ENCODE measurements around the gene ARHGAP15.
"Not testable (repeated sequence)": the region's sequence is repeated elsewhere in the genome, so short reads cannot be mapped to it uniquely, and the experiment has no call there.

Gene ARHGAP15

GRCh38 chr2:143128681-143129580, at the start of gene ARHGAP15:
Gene ARHGAP15, plus strand, starts transcription at chr2:143129419.
- no peak for DNase-seq (ENCODE audit: low read depth)

DNA sequence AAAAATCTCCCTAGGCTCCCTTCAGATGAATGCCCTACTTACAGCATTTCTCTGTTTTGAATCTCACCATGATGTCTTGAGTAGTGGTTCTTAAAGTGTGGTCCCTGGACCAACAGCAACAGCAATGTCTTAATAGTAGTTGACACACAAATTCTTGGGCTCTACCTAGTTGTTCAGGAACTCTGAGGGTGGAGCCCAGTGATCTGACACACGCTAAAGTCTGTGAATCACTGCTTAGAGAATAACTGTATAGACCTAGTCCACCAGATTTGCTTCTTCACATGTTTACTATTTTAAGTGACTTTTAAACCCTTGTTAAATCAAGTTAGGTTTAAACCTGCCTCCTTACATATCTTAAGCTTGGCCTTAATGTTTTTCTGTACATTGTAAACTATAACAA, 47.6 kb upstream of the ARHGAP15 start:
- DNase-seq (ENCODE audit: low read depth), result no peak

- DNase-seq (ENCODE audit: low read depth), result peak; percentile 27
Observed at GRCh38 chr2:143083636-143084035, 45.6 kb upstream of the ARHGAP15 start.

DNA sequence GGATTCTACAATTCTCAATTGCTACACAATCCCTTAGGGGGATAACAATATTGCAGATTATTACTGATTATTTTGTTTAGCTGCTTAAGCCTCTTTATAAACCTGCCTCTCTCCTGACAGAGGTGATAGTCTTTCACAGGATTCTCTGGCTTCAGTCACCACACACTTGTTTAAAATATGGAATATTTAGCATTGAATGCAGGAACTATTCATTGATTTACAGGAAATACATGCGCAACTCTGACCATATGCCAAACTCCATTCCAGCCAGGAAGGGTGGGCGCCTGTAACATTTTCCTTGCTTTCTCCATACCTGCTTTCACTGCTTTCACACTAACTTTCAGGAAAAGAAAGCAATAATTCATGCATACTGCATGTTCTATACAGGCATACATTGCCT, 44.8 kb upstream of the ARHGAP15 start:
- DNase-seq (ENCODE audit: low read depth), result no peak

GRCh38 chr2:143085125-143085784, 44.0 kb upstream of the ARHGAP15 start:
- DNase-seq (ENCODE audit: low read depth), result no peak

DNA sequence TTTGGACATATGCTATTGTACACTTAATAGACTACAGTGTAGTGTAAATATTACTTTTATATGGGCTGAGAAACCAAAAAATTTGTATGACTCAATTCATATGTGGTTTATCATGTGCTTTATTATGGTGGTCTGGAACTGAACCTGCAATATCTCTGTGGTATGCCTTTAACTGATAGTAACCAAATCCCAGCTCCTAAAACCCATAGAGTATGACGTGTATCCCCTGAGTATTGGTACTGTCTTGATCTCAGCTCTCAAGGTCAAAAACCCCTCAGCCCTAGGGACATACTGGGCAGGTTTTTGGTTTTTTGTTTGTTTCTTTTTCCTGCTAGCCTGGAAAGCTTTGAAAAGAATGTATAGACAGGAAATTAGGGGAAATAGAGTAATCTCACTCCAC, 42.2 kb upstream of the ARHGAP15 start:
- DNase-seq (ENCODE audit: low read depth), result no peak

GRCh38 chr2:143088388-143088787, 40.8 kb upstream of the ARHGAP15 start:
- no peak for DNase-seq (ENCODE audit: low read depth)

- DNase-seq (ENCODE audit: low read depth), result not testable (repeated sequence)
Observed at GRCh38 chr2:143089520-143089919, 39.7 kb upstream of the ARHGAP15 start.

DNA sequence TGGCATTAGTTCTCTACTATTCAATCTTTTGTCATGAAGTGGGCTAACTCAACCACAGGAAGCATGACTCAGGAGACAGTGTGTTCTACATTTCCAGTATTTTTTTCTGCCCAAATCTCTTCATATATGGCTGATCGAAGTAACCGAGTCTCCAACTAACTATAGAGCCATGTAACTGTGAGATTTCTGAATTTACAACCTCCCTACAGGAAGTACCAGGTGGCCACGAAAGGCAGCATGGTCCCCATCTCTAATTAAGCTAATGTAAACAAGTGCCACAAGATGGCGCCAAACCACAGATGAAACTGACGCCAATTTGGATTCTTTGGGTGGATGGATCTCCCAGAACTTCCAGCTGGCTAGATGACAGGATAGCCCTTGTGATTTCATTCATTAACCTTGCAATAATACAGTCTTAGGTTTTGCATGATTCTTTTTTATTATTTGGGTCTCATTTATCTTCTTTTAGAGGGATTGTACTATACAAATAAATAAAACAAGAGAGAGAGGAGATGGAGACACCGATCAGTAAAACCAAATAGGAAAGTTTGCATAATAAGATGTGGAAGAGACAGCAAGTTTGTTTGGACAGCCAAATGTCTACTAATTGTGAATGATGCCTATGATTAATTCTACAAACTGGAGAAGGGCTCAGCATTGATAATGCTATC, 18.3 kb upstream of the ARHGAP15 start:
- peak; percentile 12 for DNase-seq (ENCODE audit: low read depth)

GRCh38 chr2:143117225-143117624, 12.0 kb upstream of the ARHGAP15 start:
- DNase-seq (ENCODE audit: low read depth), result no peak

DNA sequence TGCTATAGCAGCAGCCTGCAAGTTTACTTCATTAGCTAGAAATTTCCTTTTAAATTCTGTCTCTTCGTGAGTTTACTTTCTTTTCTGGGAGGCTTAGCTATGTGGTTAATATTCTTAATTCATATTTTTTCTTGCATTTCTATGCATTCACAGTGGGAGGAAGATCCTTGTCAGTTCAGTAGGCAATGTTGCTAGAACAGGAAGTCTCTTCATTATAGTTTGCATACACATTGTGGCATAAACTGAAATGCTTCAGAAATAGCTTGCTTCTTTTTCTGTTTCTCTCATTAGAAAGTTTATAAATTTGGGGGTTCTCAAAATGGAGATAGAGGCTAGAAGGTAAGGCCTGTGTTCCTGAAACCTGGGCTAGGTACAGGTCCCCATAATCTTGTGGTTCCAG, 8.1 kb upstream of the ARHGAP15 start:
- DNase-seq (ENCODE audit: low read depth), result no peak

DNA sequence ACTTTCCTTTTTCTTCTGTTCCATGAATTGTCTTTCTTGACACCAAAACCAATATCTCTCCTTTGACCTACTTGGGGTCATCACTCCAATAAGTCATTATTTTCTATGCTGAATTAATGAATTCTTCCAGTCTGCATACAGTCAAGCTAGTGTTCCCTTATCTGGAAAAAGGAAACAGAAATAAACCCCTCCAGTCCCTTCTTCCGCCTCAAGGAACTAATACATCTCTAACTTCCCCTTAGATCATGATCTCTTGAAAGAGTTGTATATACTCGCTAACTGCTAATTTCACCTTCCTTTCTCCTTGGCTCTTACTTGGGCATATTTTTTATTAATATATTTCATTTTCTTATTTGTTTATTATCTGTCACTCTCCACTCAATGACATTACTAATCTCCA, 7.3 kb upstream of the ARHGAP15 start:
- no peak for DNase-seq (ENCODE audit: low read depth)

- DNase-seq (ENCODE audit: low read depth), result no peak
Observed at GRCh38 chr2:143123911-143124310, 5.3 kb upstream of the ARHGAP15 start.

DNA sequence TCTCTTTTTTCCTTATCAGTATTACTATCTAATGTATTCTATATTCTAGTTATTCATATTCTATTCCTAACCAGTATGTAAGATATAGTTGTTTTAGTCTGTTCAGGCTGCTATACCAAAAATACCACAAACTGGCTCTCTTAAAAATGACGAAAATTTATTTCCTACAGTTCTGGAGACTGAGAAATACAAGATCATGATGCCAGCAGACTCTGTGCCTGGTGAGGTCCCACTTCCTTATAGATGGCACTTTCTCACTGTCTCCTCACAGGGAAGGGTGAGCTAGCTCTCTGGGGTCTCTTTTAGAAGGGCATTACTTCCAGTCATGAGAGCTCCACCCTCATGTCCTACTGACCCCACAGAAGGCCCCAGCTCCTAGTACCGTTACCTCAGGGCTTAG, 4.8 kb upstream of the ARHGAP15 start:
- DNase-seq (ENCODE audit: low read depth), result no peak

GRCh38 chr2:143125717-143126116, 3.5 kb upstream of the ARHGAP15 start:
- no peak for DNase-seq (ENCODE audit: low read depth)

DNA sequence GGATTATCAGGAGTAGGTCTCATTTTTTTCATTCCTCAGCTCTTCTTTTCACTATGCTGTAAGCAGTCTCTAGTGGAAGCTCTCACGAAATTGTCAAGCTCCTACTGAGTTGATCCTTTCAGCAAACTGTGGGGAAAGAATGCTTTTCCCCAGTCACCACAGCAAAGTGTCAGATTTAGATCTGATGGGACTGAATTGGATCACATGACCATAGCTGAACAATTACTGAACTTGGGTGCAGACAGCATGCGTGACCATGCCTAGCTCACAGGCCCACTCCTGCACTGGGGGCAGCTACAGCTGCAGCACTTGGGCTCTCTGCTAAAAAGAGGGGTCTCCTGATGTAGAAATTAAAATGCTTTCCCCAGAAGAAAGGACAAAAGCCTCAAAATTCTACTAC, 3.1 kb downstream of the ARHGAP15 start:
- no peak for DNase-seq (ENCODE audit: low read depth)

DNA sequence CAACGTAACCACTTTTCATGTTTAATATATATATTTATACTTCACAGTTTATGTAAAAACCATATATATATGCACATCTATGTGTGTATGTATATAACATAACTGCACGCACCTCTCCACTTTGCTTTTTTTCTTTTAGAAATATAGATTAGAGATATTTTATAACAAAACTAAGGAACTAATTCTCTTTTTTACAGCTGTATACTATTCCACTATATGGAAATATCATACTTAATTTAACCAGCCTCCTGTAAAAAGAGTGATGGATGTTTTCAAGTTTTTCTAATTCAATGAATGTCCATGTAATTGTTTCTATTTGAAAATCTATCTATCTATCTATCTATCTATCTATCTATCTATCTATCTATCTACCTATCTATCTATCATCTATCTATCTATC, 4.6 kb downstream of the ARHGAP15 start:
- DNase-seq (ENCODE audit: low read depth), result no peak

- no peak for DNase-seq (ENCODE audit: low read depth)
Observed at GRCh38 chr2:143138292-143138691, 9.1 kb downstream of the ARHGAP15 start.

DNA sequence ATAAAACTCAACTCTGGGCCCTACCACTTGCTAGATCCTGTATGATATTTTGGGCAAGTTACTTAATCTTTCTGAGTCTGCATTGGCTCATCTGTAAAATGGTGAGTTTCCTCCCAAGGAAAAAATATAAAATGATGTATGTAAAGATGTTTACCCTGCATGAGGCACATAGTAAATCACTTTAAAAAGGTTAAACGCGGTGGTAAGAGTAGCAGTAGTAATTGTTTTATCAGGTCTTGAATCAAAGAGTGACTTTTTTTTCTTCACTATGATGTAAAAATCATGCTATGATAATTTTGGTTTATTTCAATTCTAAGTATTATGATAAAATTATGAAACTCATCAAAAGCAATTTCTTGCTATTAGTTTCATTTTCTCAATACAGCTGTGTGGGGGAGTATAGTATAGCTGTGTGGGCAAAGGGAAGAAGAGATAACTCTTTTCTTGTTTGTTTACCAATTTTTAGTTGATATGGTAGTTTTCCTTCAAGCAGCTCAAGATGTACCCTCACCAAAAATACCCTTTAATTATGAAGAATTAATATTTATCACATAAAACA, 10.7 kb downstream of the ARHGAP15 start:
- no peak for DNase-seq (ENCODE audit: low read depth)

DNA sequence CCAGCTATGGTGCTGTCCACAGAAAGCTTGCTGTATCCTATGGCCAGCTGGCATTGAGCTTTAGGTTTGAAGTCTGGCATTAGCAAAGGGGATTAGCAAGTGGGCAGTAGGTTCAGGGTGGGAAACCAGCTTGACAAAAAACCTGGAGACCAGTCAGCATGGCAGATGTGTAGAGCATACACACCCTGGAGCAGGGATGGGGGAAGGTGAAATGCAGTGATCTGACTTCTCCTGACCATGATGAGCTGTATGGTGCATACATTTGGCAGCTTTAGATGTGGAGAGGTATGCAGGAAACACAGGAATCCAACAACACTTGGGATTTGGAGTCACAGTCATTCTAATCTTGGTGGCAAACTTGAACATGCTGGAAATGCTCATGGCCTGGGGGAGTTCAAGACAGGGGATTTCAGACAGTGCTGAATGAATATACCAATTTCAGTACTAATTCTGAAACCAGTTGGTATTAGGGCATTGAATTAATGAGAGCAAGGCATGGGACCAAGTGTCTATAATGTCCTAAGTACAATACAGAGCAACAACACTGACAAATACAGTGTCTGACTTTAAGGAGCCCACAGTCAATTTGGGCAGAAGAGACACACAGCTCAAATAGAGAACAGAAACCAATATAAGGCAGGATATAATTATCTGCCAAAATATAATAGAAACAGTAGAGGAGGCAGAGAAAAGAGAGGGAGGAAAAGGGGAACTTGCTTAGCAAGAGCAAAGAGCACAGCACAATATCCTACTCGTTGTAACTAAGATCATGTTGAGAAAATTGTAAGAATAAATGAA, 11.8 kb downstream of the ARHGAP15 start:
- no peak for DNase-seq (ENCODE audit: low read depth)

GRCh38 chr2:143142598-143142997, 13.4 kb downstream of the ARHGAP15 start:
- no peak for DNase-seq (ENCODE audit: low read depth)

Data from GM04503 (cell line).